ENCODE measurements around the gene GPR108. TPM values are rescaled to one million over a fixed set of nuclear protein-coding genes. Genes with fewer than 3 reads are reported as not detected.

The GPR108 gene
- total RNA-seq, 1 experiment from 2014 or later: 53.6 TPM

- intact Hi-C loops (cut with micrococcal nuclease; ENCODE audit: unreplicated experiment): no loop called here
- H3K4me3 ChIP-seq (ENCODE audit: low read depth, low read length): no peak overlapping the region
- peaks cover 55% of the 10 kb centered on the region for H3K36me3 Mint-ChIP-seq (ENCODE audit: insufficient read depth, unreplicated experiment)
- no peak overlapping the region for H3K4me3 Mint-ChIP-seq (ENCODE audit: unreplicated experiment)
- H3K4me1 Mint-ChIP-seq (ENCODE audit: low read depth, unreplicated experiment): no peaks in the 10 kb centered on the region
- CTCF ChIA-PET: no interaction called here
- no peak for DNase-seq
- no peaks in the 10 kb centered on the region for H3K9me3 ChIP-seq
- H3K27me3 ChIP-seq (replicated peaks; ENCODE audit: control insufficient read depth, insufficient read depth, low read length): no peaks in the 10 kb centered on the region
- POLR2A ChIA-PET: interaction anchor here (1.0 kb wide), 1 partner anchor 8 kb away, joined by 4 read pairs; no protein-coding TSS in a partner anchor
- peaks cover 2% of the 10 kb centered on the region; the same call in 1 of the 2 replicates for H3K36me3 ChIP-seq (ENCODE audit: control insufficient read depth, insufficient read depth, low read length)
- peaks cover 8% of the 10 kb centered on the region for H3K4me1 ChIP-seq
- TF ChIP-seq, protein P1, sequence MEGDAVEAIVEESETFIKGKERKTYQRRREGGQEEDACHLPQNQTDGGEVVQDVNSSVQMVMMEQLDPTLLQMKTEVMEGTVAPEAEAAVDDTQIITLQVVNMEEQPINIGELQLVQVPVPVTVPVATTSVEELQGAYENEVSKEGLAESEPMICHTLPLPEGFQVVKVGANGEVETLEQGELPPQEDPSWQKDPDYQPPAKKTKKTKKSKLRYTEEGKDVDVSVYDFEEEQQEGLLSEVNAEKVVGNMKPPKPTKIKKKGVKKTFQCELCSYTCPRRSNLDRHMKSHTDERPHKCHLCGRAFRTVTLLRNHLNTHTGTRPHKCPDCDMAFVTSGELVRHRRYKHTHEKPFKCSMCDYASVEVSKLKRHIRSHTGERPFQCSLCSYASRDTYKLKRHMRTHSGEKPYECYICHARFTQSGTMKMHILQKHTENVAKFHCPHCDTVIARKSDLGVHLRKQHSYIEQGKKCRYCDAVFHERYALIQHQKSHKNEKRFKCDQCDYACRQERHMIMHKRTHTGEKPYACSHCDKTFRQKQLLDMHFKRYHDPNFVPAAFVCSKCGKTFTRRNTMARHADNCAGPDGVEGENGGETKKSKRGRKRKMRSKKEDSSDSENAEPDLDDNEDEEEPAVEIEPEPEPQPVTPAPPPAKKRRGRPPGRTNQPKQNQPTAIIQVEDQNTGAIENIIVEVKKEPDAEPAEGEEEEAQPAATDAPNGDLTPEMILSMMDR (IDR thresholded peaks at IDR 0.05; ENCODE audit: insufficient read depth in 1 of 2, low read depth in 1 of 2, low read length in 1 of 2, severe bottlenecking in 1 of 2, unreplicated experiment in 1 of 2): no peak
- no peaks in the 10 kb centered on the region for H3K9me3 Mint-ChIP-seq (ENCODE audit: unreplicated experiment)
- no TSS peak for BruUV-seq (replicated peaks)
- H3K27ac Mint-ChIP-seq (ENCODE audit: unreplicated experiment): no peak overlapping the region
- no peaks in the 10 kb centered on the region for H3K27me3 Mint-ChIP-seq (ENCODE audit: insufficient read depth, unreplicated experiment)
Observed at GRCh38 chr19:6760606-6761005, 23.2 kb upstream of the GPR108 start.

DNA sequence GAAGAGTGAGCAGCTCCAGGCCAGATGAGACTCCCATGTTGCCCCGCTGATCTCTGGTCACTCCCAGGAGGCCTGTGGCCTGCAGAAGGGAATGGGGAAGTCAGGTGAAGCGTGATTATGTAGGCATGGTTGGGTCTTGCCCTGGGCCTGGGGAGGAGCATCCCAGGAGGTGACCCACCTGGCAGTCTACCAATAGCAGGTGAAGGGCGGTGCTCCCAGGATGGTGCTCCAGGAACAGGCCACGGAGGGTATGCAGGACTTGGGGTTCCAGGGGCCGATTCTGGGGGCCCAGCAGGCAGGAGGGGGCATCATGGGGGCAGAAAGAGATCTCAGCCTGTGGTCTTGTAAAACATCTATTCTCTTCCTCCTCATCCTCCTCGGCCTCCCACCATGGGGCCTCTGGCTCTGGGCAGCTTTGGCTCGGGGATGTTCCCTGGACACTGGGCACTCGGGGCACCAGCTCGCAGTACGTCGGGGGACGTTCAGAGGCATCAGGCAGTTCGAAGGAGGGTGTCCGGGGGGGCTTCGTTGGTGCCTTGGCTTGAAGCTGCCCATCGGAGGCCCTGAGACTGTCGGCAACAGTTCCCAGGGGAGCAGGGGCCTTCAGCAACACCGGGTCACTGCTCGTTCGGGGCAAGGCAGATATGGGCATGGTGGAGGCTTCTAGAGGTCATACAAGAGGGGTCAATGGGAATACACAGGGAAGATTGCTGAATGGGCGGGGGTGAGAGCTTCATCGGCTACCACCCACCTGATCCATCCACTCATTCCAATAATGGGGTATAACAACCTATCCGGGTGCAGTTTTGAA is 17.5 kb upstream of the GPR108 start:
- H3K4me3 Mint-ChIP-seq (ENCODE audit: unreplicated experiment): no peak overlapping the region
- H3K4me1 Mint-ChIP-seq (ENCODE audit: low read depth, unreplicated experiment): peaks cover under 1% of the 10 kb centered on the region
- no peaks in the 10 kb centered on the region for H3K27me3 Mint-ChIP-seq (ENCODE audit: insufficient read depth, unreplicated experiment)
- POLR2A ChIA-PET: no interaction called here
- no peak for DNase-seq
- Histone ChIP-seq H3K9me3 (no peaks in the 10 kb centered on the region), H3K36me3 (ENCODE audit: control insufficient read depth, insufficient read depth, low read length) (no peaks in the 10 kb centered on the region), H3K4me3 (ENCODE audit: low read depth, low read length) (no peak overlapping the region), H3K27me3 (replicated peaks; ENCODE audit: control insufficient read depth, insufficient read depth, low read length) (no peaks in the 10 kb centered on the region), H3K4me1 (peaks cover 18% of the 10 kb centered on the region; the same call in 1 of the 2 replicates)
- TF ChIP-seq, protein P1 (IDR thresholded peaks at IDR 0.05; ENCODE audit: insufficient read depth in 1 of 2, low read depth in 1 of 2, low read length in 1 of 2, severe bottlenecking in 1 of 2, unreplicated experiment in 1 of 2): no peak
- no peaks in the 10 kb centered on the region for H3K9me3 Mint-ChIP-seq (ENCODE audit: unreplicated experiment)
- BruUV-seq (replicated peaks): no TSS peak
- CTCF ChIA-PET: no interaction called here
- H3K36me3 Mint-ChIP-seq (ENCODE audit: insufficient read depth, unreplicated experiment): peaks cover 83% of the 10 kb centered on the region
- H3K27ac Mint-ChIP-seq (ENCODE audit: unreplicated experiment): peak overlapping the region; percentile 70
- intact Hi-C loops (cut with micrococcal nuclease; ENCODE audit: unreplicated experiment): no loop called here

GRCh38 chr19:6754136-6754535 is 16.8 kb upstream of the GPR108 start:
- no peak overlapping the region for H3K4me3 ChIP-seq (ENCODE audit: low read depth, low read length)
- H3K27me3 ChIP-seq (replicated peaks; ENCODE audit: control insufficient read depth, insufficient read depth, low read length): no peaks in the 10 kb centered on the region
- ChIA-PET CTCF (interaction anchor here (1.2 to 2.6 kb wide), 3 partner anchors 16 to 238 kb away, joined by 3 to 29 read pairs (median 8); partner anchors contain the start of gene GPR108), POLR2A (no interaction called here)
- Mint-ChIP-seq H3K4me1 (ENCODE audit: low read depth, unreplicated experiment) (peaks cover 6% of the 10 kb centered on the region), H3K9me3 (ENCODE audit: unreplicated experiment) (no peaks in the 10 kb centered on the region), H3K27ac (ENCODE audit: unreplicated experiment) (peak overlapping the region; percentile 98), H3K4me3 (ENCODE audit: unreplicated experiment) (no peak overlapping the region), H3K36me3 (ENCODE audit: insufficient read depth, unreplicated experiment) (peaks cover 83% of the 10 kb centered on the region), H3K27me3 (ENCODE audit: insufficient read depth, unreplicated experiment) (no peaks in the 10 kb centered on the region)
- TF ChIP-seq, protein P1 (IDR thresholded peaks at IDR 0.05; ENCODE audit: insufficient read depth in 1 of 2, low read depth in 1 of 2, low read length in 1 of 2, severe bottlenecking in 1 of 2, unreplicated experiment in 1 of 2): no peak
- H3K36me3 ChIP-seq (ENCODE audit: control insufficient read depth, insufficient read depth, low read length): no peaks in the 10 kb centered on the region; the same call in 1 of the 2 replicates
- intact Hi-C loops (cut with micrococcal nuclease; ENCODE audit: unreplicated experiment): no loop called here
- no peaks in the 10 kb centered on the region for H3K9me3 ChIP-seq
- no TSS peak for BruUV-seq (replicated peaks)
- no peak for DNase-seq
- H3K4me1 ChIP-seq: peaks cover 18% of the 10 kb centered on the region; the same call in 1 of the 2 replicates

Measured in Caco-2 (cell line).